Subcutaneous abdominal adipose tissue (tissue), 5 donors: ENCODE data around the gene CAPN15.

Experiments used
- H3K27ac ChIP-seq: one replicate; pipeline ENCODE4 v1.7.0; 2013; ENCODE audit warnings: low read depth, mild to moderate bottlenecking, inconsistent platforms, low read length, moderate library complexity
- H3K27me3 ChIP-seq, 5 donors: one replicate each; pipeline ENCODE4 v1.7.0; 2013; ENCODE audit warnings: low read length in 5 of 5, inconsistent platforms in 1 of 5; ENCODE audit not compliant: control insufficient read depth in 5 of 5, insufficient read depth in 4 of 5
- H3K36me3 ChIP-seq, 5 donors: one replicate each; pipeline ENCODE4 v1.7.0; 2013; ENCODE audit warnings: low read length in 5 of 5; ENCODE audit not compliant: control insufficient read depth in 5 of 5, insufficient read depth in 5 of 5
- H3K4me1 ChIP-seq, 5 donors: one replicate each; pipeline ENCODE4 v1.7.0; 2013; ENCODE audit warnings: low read length in 5 of 5, mild to moderate bottlenecking in 3 of 5, moderate library complexity in 1 of 5; ENCODE audit not compliant: control insufficient read depth in 5 of 5, insufficient read depth in 5 of 5
- H3K4me3 ChIP-seq, 5 donors: one replicate each; pipeline ENCODE4 v1.7.0; 2013; ENCODE audit warnings: low read length in 5 of 5, low read depth in 1 of 5
- H3K9ac ChIP-seq, 5 donors: one replicate each; pipeline ENCODE4 v1.7.0; 2013; ENCODE audit warnings: low read length in 5 of 5, mild to moderate bottlenecking in 4 of 5, moderate library complexity in 3 of 5
- H3K9me3 ChIP-seq, 5 donors: one replicate each; pipeline ENCODE4 v1.7.0; 2013; ENCODE audit warnings: low read length in 5 of 5; ENCODE audit not compliant: control insufficient read depth in 5 of 5
- donor health status: healthy.
- donor health status: healthy.
- donor health status: healthy.
- donor health status: healthy.
- donor health status: healthy.

The CAPN15 gene

DNA sequence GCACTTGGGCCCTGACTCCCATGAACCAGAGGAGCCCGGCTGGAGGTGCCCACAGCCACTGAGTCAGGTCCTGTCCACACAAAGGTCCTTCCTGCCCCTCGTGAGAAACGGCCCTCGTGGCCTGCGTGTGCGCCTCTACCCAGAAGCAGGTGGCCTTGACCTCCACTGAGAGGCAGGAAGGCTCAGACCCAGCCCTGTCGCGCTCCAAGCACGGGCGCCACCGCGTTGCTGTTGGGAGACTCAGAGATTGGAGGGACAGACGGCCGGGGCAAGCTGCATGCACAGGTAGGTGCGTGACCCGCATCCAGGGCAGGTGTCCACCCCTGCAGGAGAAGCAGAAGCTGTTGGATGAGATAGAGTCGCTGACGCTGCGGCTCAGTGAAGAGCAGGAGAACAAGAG lies 8.1 kb upstream of the CAPN15 start:
- H3K27ac ChIP-seq = no peak overlapping the region
- H3K4me1 ChIP-seq = peaks cover 0 to 6% (median 0%) of the 10 kb centered on the region in 5 donors
- H3K4me3 ChIP-seq = no peak overlapping the region
- no peak overlapping the region for H3K9ac ChIP-seq
- H3K9me3 ChIP-seq = no peaks in the 10 kb centered on the region
- H3K27me3 ChIP-seq = no peaks in the 10 kb centered on the region
- peaks cover 0 to 48% (median 39%) of the 10 kb centered on the region in 5 donors for H3K36me3 ChIP-seq

DNA sequence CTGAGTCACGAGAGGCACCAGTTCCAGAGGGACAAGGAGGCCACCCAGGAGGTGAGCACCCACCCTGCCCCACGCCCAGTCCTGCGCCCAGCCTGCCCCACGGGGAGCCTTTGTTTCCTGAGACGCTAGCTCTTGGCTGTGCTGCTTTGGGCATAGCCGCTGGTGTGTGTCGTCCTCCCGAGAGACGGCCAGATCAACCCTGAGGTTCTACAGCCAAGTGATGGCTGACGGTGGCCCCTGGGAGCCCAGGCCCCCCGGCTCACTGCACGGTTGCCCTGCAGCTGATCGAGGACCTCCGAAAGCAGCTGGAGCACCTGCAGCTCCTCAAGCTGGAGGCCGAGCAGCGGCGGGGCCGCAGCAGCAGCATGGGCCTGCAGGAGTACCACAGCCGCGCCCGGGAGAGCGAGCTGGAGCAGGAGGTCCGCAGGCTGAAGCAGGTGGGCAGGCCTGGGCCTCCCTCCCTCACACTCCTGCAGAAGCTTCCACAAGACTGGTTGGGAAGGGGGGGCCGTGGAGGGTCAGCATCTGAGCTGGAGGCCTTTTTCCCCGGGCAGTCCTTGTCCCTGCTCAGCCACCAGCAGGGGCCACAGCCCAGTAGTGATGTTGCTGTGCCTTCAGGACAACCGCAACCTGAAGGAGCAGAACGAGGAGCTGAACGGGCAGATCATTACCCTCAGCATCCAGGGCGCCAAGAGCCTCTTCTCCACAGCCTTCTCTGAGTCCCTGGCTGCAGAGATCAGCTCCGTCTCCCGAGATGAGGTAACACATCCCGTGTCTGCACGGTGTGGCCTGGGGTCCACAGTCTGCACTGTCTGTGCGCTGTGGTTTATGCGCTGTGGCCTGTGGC lies 7.4 kb upstream of the CAPN15 start:
- H3K9ac ChIP-seq = no peak overlapping the region
- H3K36me3 ChIP-seq = peaks cover 0 to 43% (median 37%) of the 10 kb centered on the region in 5 donors
- peaks cover 0 to 9% (median 0%) of the 10 kb centered on the region in 5 donors for H3K4me1 ChIP-seq
- no peak overlapping the region for H3K27ac ChIP-seq
- no peaks in the 10 kb centered on the region for H3K9me3 ChIP-seq
- H3K4me3 ChIP-seq = no peak overlapping the region
- H3K27me3 ChIP-seq = no peaks in the 10 kb centered on the region

DNA sequence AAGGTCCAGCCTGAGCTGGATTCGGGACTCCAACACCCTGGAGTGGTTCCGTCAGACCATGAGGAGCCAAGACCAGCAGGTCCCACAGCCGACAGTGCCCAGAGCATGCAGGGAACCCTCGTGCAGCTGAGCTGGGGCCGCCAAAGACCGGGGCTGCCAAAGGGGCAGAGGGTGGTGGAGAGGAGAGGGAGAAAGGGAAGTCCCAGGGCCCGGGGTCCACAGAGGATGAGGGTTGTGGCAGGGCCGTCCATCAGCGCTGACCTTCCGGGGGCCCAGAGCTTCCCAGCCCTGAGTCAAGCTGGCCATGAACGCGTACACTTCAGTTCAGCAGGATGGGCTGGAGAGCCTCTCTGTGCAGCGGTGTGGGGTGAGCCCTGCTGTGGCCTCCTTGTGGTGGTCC lies 6.7 kb upstream of the CAPN15 start:
- peaks cover 2 to 17% (median 7%) of the 10 kb centered on the region in 5 donors for H3K4me1 ChIP-seq
- H3K9ac ChIP-seq = no peak overlapping the region
- H3K36me3 ChIP-seq = peaks cover 0 to 37% (median 30%) of the 10 kb centered on the region in 5 donors
- H3K27ac ChIP-seq = no peak overlapping the region
- H3K27me3 ChIP-seq = no peaks in the 10 kb centered on the region
- no peaks in the 10 kb centered on the region for H3K9me3 ChIP-seq
- H3K4me3 ChIP-seq = no peak overlapping the region

DNA sequence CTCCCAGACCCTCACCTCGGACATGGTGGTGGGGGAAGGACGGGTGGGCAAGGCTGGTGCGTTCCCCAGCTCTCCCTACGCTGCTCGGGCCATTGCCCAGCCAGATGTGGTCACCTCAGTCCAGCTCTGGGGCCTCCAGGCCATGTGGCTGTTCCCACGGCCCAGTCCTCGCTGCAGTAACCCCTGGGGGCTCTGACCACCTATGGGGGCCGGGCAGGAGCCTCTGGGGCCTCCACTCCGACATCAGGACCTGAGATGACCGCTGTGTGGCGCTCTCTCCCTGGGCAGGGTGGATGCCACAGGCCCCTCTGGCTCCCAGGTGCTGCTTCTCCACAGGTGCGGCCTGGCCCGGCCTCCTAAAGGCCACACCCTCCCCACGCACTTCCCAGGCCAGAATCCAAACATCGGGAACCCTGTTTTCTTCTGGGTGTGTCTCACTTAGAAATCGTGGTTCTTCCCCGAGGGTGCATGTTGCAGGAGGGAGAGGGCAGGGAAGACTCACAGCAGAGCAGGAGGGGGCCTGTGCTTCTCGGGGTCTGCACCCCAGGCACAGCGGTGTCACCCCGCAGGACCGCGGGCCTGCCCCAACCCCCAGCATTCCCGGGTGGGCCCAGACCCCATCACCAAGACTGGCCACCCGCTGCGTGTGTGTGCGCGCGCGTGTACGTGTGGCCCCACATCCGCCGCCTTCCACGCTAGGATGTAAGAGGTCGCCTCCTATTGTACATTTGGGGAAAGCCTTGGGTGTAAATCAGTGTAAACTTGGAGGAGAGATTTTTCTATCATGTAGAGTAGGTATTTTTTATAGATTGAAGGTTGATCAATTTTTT lies 5.9 kb upstream of the CAPN15 start:
- no peaks in the 10 kb centered on the region for H3K9me3 ChIP-seq
- no peak overlapping the region for H3K27ac ChIP-seq
- peaks cover 9 to 25% (median 15%) of the 10 kb centered on the region in 5 donors for H3K4me1 ChIP-seq
- H3K4me3 ChIP-seq = no peak overlapping the region
- H3K9ac ChIP-seq = no peak overlapping the region
- H3K27me3 ChIP-seq = no peaks in the 10 kb centered on the region
- peaks cover 0 to 32% (median 25%) of the 10 kb centered on the region in 5 donors for H3K36me3 ChIP-seq

DNA sequence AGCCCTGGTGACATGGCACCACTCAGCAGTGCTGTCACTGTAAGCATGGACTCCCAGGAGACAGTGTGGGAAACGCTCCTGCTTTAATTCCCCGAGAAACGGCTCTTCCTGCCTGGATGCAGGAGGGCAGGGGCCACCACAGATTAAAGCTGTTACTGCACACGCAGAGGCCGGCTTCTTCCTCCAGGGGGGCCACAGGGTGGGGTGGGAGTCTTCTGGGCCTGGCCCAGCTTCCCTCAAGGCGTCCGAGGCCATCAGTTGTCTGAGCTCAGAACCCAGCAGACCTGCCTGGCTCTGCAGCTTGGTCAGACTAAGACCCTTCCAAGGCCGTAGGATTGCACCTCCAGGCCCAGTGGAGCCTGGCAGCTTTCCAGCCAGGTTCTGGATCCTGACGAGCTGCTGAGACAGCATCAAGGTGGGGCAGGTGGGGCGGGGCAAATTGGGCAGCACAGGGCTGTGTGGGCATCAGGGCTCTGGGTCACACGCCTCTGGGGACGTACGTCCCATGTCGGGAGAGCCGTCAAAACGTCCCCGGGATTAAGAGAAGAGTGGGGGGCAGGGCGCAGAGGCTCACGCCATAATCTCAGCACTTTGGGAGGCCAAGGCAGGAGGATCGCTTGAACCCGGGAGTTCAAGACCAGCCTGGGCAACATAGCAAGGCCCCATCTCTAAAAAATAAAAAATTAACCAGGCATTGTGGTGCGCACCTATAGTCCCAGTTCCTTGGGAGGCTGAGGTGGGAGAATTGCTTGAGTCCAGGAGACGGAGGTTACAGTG lies 5.0 kb upstream of the CAPN15 start:
- Histone ChIP-seq H3K36me3 (peaks cover 0 to 29% (median 23%) of the 10 kb centered on the region in 5 donors), H3K9ac (no peak overlapping the region), H3K27ac (no peak overlapping the region), H3K4me3 (no peak overlapping the region), H3K4me1 (peaks cover 9 to 29% (median 18%) of the 10 kb centered on the region in 5 donors), H3K27me3 (no peaks in the 10 kb centered on the region), H3K9me3 (no peaks in the 10 kb centered on the region)

DNA sequence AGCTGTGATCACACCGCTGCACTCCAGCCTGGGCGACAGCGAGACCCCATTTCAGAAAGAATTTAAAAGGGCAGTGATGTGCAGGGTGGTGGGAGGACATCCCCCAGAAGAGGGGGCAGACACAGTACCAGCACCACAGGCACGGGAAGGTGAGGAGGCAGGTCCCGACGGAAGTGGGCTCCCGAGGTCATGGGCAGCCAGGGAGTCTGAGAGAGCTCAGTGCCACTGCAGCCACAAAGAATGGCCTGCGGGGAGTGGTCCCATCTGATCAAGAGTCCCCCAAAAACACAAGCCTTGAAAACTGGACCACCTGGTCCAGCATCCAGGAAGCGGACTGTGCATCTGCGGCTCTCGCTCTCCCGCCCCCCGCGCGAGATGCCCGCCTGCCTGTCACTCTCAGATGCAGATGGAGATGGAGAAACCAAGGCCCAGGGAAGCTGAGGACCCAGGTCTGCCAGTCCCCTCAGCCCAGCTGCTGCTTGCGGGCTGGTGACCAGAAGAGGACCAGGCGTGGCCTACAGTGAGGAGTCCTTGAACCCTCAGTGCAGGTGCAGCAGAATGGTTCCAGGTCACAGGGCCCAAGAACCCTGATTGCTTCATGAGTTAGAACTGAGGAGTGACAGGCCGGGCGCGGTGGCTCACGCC lies 4.3 kb upstream of the CAPN15 start:
- Histone ChIP-seq H3K4me3 (no peak overlapping the region), H3K27ac (no peak overlapping the region), H3K27me3 (no peaks in the 10 kb centered on the region), H3K4me1 (peaks cover 9 to 32% (median 20%) of the 10 kb centered on the region in 5 donors), H3K9ac (no peak overlapping the region), H3K9me3 (no peaks in the 10 kb centered on the region), H3K36me3 (peaks cover 0 to 29% (median 23%) of the 10 kb centered on the region in 5 donors)

DNA sequence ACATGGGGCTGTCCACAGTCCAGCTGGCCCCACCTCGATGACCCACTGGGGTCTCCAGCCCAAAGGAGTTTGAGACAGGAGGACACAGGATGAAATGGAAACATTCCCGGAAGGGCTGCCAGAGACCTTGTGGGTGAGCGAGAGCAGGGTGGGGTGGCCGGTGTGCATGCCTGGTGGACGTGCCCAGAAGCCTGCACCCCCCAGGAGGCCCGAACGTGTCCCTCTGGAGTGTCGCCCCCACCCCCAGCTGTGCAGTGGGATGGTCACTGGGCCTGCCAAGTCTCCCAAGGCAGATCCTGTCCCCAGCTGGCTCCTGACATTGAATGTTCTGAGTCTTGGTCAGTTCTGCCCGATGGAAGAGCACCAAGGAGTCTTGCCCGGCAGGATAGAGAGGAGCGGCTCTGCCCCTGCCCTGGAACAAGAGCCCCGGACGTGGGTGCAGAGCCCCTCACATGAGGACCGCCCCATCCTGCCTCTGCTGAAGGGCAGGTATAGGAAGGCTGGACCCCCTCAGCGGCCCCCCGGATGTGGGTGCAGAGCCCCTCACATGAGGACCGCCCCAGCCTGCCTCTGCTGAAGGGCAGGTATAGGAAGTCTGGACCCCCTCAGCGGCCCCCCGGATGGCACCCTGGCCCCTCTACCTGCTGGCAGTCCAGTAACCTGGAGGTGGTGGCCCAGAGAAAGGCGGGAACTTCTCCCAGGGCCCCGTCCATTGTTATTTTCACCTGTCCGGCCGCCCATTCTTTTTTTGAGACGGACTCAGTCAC lies 3.1 kb upstream of the CAPN15 start:
- Histone ChIP-seq H3K27me3 (no peaks in the 10 kb centered on the region), H3K4me1 (peaks cover 15 to 44% (median 32%) of the 10 kb centered on the region in 5 donors), H3K9ac (no peak overlapping the region), H3K4me3 (no peak overlapping the region), H3K27ac (no peak overlapping the region), H3K36me3 (peaks cover 0 to 20% (median 16%) of the 10 kb centered on the region in 5 donors), H3K9me3 (no peaks in the 10 kb centered on the region)

DNA sequence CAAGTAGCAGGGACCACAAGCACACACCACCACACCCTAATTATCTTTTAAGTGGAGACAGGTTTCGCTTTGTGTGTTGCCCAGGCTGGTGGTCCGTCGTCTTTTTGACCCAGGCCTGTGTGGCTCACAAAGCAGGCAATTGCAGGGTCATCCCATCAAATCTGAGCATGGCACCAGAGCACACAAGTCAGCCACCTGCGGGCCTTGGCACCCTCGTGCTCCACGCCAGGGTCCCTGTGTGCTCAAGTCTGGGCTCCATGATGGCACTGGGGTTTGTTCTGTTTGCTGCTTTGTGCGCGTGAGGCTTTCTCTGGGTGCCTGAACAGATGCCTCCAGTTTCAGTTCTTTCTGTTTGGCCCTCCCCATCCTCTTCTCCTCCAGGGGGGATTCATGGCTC lies 2.4 kb upstream of the CAPN15 start:
- Histone ChIP-seq H3K9ac (peak overlapping the region in 2 of 5 donors; percentile 92 to 96), H3K27ac (no peak overlapping the region), H3K27me3 (no peaks in the 10 kb centered on the region), H3K4me3 (no peak overlapping the region), H3K4me1 (peaks cover 19 to 51% (median 39%) of the 10 kb centered on the region in 5 donors), H3K36me3 (peaks cover 0 to 15% (median 10%) of the 10 kb centered on the region in 5 donors), H3K9me3 (no peaks in the 10 kb centered on the region)
